Stimulated activated CD4-positive, alpha-beta T cell treated with anti-CD3 and anti-CD28 coated beads, Interleukin-12 subunit alpha, Interleukin-12 subunit beta, amount 100 ng/mL, for 4 hours (primary cell): Measurements from ENCODE around the gene ATR.
"Not testable (repeated sequence)": the region's sequence is repeated elsewhere in the genome, so short reads cannot be mapped to it uniquely, and the experiment has no call there.

Source experiments
- DNase-seq: peaks from one replicate; pipeline ENCODE4 v3.0.0-alpha.2; 2020

Gene ATR

GRCh38 chr3:142445816-142446254 is 132.7 kb downstream of the ATR start:
- peak; percentile 7 for DNase-seq

DNA sequence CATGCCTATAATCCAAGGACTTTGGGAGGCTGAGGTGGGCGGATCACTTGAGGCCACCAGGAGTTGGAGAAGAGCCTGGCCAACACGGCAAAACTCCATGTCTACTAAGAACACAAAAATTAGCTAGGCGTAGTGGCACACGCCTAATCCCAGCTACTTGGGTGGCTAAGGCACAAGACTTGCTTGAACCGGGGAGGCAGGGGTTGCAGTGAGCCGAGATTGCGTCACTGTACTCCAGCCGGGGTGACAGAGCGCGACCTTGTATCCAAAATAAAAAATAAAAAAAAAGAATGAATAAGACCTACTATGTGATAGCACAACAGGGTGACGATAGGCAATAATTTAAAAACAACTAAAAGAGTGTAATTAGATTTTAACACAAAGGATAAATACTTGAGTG is 134.2 kb downstream of the ATR start:
- no peak for DNase-seq

- DNase-seq: not testable (repeated sequence)
Observed at GRCh38 chr3:142443060-142443459, 135.5 kb downstream of the ATR start.

GRCh38 chr3:142439499-142440220 is 138.9 kb downstream of the ATR start:
- not testable (repeated sequence) for DNase-seq

DNA sequence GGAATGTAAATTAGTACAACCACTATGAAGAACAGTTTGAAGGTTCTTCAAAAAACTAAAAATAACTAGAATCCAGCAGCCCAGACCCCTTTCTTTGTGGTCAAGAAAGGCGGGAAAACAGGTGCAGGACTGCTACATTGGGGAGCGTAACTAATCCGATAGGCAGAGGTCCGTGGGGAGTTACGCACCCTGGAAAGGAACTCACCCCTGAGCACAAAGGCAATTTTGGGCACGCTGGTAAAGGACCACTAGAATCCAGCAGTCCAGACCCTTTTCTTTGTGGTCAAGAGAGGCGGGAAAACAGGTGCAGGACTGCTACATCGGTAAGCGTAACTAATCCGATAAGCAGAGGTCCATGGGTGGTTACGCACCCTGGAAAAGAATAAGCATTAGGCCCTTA is 140.4 kb downstream of the ATR start:
- DNase-seq: not testable (repeated sequence)

DNA sequence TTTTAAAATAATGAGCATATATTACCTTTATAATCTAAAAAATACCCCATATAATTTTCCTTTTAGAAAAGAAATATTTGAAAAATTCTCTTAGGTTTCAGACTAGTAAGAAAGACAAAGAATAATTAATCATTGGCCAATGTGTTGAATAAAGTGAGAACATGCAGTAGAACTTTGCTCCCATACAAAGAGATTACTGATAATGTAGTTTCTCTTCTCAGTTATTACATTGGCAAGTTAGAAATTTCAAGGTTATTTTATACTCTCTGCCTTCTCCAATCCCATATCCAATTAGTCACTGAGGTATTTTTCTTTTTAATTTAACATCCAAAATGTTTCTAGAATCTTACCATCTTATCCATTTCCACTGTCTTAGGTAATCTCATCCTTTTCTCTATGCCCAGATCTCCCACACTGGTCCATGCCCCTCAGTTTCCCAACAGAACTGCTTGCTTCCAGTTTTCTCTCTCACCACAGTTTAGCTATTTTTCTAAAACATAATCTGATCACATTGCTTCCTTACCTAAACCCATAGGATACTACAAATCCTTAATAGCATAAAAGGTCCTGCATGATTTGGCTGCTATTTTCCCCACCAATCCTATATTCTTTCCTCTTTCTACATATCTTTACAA is 141.5 kb downstream of the ATR start:
- DNase-seq: no peak

DNA sequence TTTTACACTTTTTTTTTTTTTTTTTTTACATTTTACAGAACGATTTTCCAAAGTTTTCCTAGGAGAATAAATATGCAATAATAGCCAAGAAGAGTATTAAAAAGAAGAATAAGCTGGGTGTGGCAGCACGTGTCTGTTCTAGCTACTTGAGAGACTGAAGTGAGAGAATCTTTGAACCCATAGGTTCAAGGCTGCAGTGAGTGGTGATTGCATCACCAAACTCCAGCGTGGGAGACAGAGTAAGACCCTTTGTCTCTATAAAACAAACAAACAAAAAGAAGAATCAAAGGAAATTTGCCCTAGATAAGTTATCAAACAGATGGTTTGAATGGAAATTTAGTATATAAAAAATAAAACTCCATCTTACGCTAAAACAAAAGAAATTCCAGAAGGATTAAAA is 144.0 kb downstream of the ATR start:
- no peak for DNase-seq

DNA sequence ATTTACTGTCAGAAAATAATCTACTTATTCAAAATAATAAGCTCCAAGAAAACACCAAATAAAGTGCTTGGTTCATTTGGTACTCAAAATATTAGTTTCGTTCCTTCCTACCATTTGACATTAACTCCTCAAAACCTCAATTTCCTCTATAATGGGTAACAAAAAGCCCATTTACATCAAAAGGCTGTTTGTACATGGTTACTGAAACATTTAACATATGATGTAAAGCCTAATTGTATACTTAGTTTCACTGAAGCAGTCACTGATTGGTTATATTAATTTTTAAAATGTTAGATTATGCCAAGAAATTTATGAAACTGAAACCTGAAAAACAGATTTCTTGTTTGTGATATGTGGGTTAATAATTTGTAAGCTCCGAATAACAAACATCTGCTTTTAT is 145.4 kb downstream of the ATR start:
- DNase-seq: no peak

DNA sequence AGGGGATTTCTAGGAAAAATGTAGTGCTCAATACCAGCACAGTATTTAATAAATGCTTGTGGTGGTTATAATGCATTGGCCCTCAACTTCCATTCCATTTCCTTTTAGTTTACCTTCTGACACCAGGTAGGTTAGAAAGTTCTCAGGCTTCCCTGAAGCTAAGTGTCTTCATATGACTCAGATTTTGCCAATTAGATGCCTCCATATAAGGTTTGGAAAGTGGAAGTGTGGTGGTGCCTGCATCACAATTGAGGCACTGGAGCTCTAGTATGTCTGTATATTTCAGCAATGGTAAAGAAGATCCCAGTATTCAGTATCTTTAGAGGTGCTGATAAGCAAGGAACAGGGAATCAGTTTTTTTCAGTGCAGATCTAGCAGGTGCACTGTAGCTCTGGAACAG is 149.0 kb downstream of the ATR start:
- DNase-seq: no peak

GRCh38 chr3:142424754-142425153 is 153.8 kb downstream of the ATR start:
- no peak for DNase-seq

DNA sequence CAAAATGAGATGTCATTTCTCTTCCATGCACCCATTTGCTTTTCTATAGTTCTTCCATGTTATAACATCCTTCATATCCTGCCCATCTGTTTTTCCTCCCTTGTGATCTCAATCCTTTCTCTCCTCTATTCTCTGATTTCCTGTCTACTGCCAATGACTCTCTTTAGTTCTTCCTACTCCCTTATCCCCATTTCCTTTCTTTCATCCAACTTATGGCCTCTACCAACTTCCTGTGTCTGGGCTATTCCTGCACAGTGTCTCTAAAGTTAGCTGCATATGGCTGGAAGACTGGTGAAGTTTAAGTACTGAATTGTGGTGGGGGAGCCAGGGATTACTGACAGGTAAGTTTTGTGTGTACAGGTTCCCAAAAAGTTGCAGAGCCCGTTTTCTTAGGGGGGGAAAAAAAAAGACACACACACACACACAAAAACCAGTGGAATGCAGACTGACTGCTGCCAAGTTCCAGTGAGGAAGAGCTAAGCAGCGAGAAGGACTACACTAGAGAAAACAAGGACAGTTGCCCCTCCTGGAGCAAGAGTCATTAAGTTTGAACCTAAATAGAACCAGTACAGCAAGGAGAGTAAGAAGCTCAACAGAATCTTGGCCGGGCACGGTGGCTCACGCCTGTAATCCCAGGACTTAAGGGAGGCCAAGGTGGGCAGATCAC is 159.5 kb downstream of the ATR start:
- DNase-seq: no peak

- DNase-seq: no peak
Observed at GRCh38 chr3:142417302-142417701, 161.2 kb downstream of the ATR start.

GRCh38 chr3:142400537-142400936 is 178.0 kb downstream of the ATR start:
- DNase-seq: not testable (repeated sequence)
